HUES6 (cell line): Measurements from ENCODE around the gene TMEM151B.
A peak's percentile ranks its signal among the peaks of the same experiment; 100 is the strongest.

Experiments
- H3K27ac ChIP-seq: 2 replicates; pipeline ENCODE4 v1.7.0; 2013; ENCODE audit warnings: low read depth, mild to moderate bottlenecking, low read length, inconsistent platforms
- H3K27me3 ChIP-seq: 2 replicates; pipeline ENCODE4 v1.6.1; 2013; ENCODE audit warnings: low read length; ENCODE audit not compliant: control insufficient read depth, insufficient read depth
- H3K36me3 ChIP-seq: 2 replicates; pipeline ENCODE4 v1.6.1; 2013; ENCODE audit warnings: low read length; ENCODE audit not compliant: control insufficient read depth, insufficient read depth
- H3K4me1 ChIP-seq: 2 replicates; pipeline ENCODE4 v1.6.1; 2013; ENCODE audit warnings: low read length; ENCODE audit not compliant: control insufficient read depth, insufficient read depth
- H3K4me3 ChIP-seq: 2 replicates; pipeline ENCODE4 v1.5.1; 2013; ENCODE audit warnings: low read depth, low read length
- H3K9ac ChIP-seq: one replicate; pipeline ENCODE4 v1.6.1; 2013; ENCODE audit warnings: mild to moderate bottlenecking, low read length
- H3K9me3 ChIP-seq: 2 replicates; pipeline ENCODE4 v1.6.1; 2013; ENCODE audit warnings: low read depth, low read length; ENCODE audit not compliant: control insufficient read depth, insufficient read depth

The TMEM151B gene

GRCh38 chr6:44269921-44270525 is at the start of gene TMEM151B:
Gene TMEM151B, plus strand, starts transcription at chr6:44270450. Its CDS starts 293 bp downstream, at chr6:44270743.
- Histone ChIP-seq H3K27me3 (peaks cover 62% of the 10 kb centered on the region), H3K36me3 (no peaks in the 10 kb centered on the region), H3K27ac (no peak within 1 kb of the TSS), H3K4me3 (peak within 1 kb of the TSS; percentile 42), H3K4me1 (peaks cover 18% of the 10 kb centered on the region), H3K9ac (no peak within 1 kb of the TSS), H3K9me3 (no peaks in the 10 kb centered on the region)

GRCh38 chr6:44220913-44221290 is 49.3 kb upstream of the TMEM151B start:
- H3K9ac ChIP-seq = no peak overlapping the region
- H3K4me1 ChIP-seq = peaks cover 69% of the 10 kb centered on the region

DNA sequence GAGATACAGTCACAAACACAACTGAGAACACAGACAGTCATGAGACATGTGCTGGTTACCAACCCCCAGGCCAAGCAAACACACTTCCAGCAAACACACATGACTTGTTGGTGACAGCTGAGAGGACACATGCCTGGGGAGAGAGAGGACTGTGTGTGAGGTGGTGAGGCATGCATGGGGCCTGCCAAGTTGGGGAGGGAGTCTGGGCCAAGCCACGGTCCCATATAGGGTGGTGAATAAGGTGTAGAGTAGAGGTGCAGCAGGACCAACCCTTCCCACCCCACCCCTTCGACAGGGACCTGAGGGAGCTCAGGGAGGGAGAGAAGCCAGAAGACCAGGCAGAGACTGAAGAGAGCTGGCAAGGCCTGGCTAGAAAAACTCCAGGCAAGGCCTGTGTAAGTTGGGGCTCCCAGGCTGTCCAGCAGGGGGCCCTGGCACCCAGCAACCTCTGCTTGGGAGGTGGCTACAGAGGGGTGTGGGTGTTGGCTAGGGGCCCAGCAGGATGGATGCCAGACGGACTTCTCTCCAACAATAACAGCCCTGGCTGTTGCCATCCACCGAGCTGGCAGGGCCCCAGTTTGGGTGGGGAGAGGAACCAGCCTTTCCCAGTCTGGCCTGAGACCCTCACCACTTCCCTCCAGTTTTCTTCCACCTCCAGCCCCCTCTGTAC is 48.8 kb upstream of the TMEM151B start:
- no peak overlapping the region for H3K9ac ChIP-seq
- no peaks in the 10 kb centered on the region for H3K27me3 ChIP-seq
- H3K27ac ChIP-seq = no peak overlapping the region
- no peaks in the 10 kb centered on the region for H3K36me3 ChIP-seq
- peaks cover 74% of the 10 kb centered on the region for H3K4me1 ChIP-seq
- no peaks in the 10 kb centered on the region for H3K9me3 ChIP-seq
- no peak overlapping the region for H3K4me3 ChIP-seq

More at GRCh38 chr6:44220913-44221290, 49.3 kb upstream of the TMEM151B start:
- H3K36me3 ChIP-seq = no peaks in the 10 kb centered on the region
- H3K9me3 ChIP-seq = no peaks in the 10 kb centered on the region
- H3K27ac ChIP-seq = no peak overlapping the region
- H3K4me3 ChIP-seq = no peak overlapping the region
- H3K27me3 ChIP-seq = no peaks in the 10 kb centered on the region

- Histone ChIP-seq H3K36me3 (no peaks in the 10 kb centered on the region), H3K9me3 (no peaks in the 10 kb centered on the region), H3K4me1 (peaks cover 73% of the 10 kb centered on the region), H3K4me3 (no peak overlapping the region), H3K27me3 (no peaks in the 10 kb centered on the region), H3K27ac (no peak overlapping the region), H3K9ac (no peak overlapping the region)
Measured at GRCh38 chr6:44221961-44222335, 48.3 kb upstream of the TMEM151B start.

- Histone ChIP-seq H3K9ac (peak overlapping the region; percentile 10), H3K27ac (no peak overlapping the region), H3K27me3 (no peaks in the 10 kb centered on the region), H3K4me3 (peak overlapping the region; percentile 80), H3K4me1 (peaks cover 66% of the 10 kb centered on the region), H3K9me3 (no peaks in the 10 kb centered on the region), H3K36me3 (no peaks in the 10 kb centered on the region)
Measured at GRCh38 chr6:44222486-44223318, 47.5 kb upstream of the TMEM151B start.

GRCh38 chr6:44223319-44224028 is 46.8 kb upstream of the TMEM151B start, which contains the start of gene SLC29A1:
Gene SLC29A1, plus strand, starts transcription at chr6:44223595. Its CDS starts 3,719 bp downstream, at chr6:44227314.
- no peaks in the 10 kb centered on the region for H3K9me3 ChIP-seq
- H3K27me3 ChIP-seq = no peaks in the 10 kb centered on the region
- peaks cover 58% of the 10 kb centered on the region for H3K4me1 ChIP-seq
- peak within 1 kb of the TSS; percentile 55 for H3K9ac ChIP-seq
- peak within 1 kb of the TSS; percentile 61; the same call in 1 of the 2 replicates for H3K27ac ChIP-seq
- H3K36me3 ChIP-seq = peaks cover 7% of the 10 kb centered on the region; the same call in 1 of the 2 replicates
- H3K4me3 ChIP-seq = peak within 1 kb of the TSS; percentile 80

GRCh38 chr6:44224029-44224964 is 46.0 kb upstream of the TMEM151B start:
- Histone ChIP-seq H3K27ac (no peak overlapping the region; the same call in 1 of the 2 replicates), H3K4me1 (peaks cover 50% of the 10 kb centered on the region), H3K9me3 (no peaks in the 10 kb centered on the region), H3K4me3 (peak overlapping the region; percentile 80), H3K27me3 (no peaks in the 10 kb centered on the region), H3K9ac (peak overlapping the region; percentile 51), H3K36me3 (peaks cover 16% of the 10 kb centered on the region)

GRCh38 chr6:44224965-44225305 is 45.3 kb upstream of the TMEM151B start:
- peaks cover 22% of the 10 kb centered on the region for H3K36me3 ChIP-seq
- no peaks in the 10 kb centered on the region for H3K27me3 ChIP-seq
- H3K9me3 ChIP-seq = no peaks in the 10 kb centered on the region
- H3K9ac ChIP-seq = peak overlapping the region; percentile 51
- peaks cover 48% of the 10 kb centered on the region for H3K4me1 ChIP-seq
- H3K4me3 ChIP-seq = peak overlapping the region; percentile 80
- no peak overlapping the region for H3K27ac ChIP-seq

DNA sequence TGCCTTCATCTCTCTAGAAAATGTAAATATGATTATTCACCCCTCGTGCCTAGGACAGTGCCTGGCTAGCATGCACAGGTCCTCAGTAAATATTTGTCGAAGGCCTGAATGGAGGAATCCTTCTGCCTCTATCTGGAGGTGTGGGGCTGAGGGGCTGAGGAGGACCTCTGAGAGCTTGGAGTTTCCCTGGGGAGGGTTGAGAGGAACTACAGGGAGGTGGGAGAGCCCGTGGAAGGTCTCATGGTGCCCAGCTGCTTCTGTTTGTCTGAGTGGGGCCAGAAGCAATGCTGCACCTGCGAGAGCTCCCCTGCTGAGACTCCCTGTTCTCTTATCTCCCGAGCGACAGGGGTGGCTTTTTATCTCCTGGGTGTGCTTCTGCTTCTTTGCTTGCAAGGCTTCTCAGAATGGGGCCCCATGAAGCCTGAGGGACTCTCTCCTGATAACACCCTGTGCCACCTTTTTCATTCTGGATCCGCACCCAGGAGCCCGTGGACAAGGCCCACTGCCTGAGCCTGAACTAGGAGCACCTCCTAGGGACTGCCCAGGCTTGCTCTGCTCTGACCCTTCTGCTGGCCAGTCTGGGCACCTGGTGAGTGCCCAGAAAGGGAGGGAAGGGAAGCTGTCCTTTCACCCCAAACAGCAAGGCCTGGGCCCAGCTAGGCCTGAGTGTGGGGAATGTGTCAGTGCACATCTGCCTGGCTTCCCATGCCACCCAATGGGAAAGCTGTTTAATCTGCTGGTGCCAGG is 44.5 kb upstream of the TMEM151B start:
- peaks cover 30% of the 10 kb centered on the region for H3K36me3 ChIP-seq
- no peaks in the 10 kb centered on the region for H3K9me3 ChIP-seq
- H3K9ac ChIP-seq = no peak overlapping the region
- no peaks in the 10 kb centered on the region for H3K27me3 ChIP-seq
- H3K27ac ChIP-seq = no peak overlapping the region
- no peak overlapping the region for H3K4me3 ChIP-seq
- H3K4me1 ChIP-seq = peaks cover 46% of the 10 kb centered on the region
